Brain microvascular endothelial cell (primary cell): ENCODE data around the gene GSN.

ENCODE experiments used
- DNase-seq: peaks from one replicate; pipeline ENCODE4 v3.0.0-alpha.2; 2020
- H3K27ac ChIP-seq: fragments of 250-450 bp; sonication (Bioruptor Pico); 2 replicates; pipeline ENCODE4 v1.5.1; 2020; ENCODE audit warnings: mild to moderate bottlenecking, moderate library complexity
- H3K27me3 ChIP-seq: fragments of 250-450 bp; sonication (Bioruptor Pico); replicated peaks from 2 replicates; pipeline ENCODE4 v1.5.1; 2020; ENCODE audit warnings: mild to moderate bottlenecking
- H3K36me3 ChIP-seq: fragments of 250-450 bp; sonication (Bioruptor Pico); replicated peaks from 2 replicates; pipeline ENCODE4 v1.5.1; 2020; ENCODE audit warnings: mild to moderate bottlenecking
- H3K4me3 ChIP-seq: 2 replicates; pipeline ENCODE4 v1.5.1; 2011; ENCODE audit warnings: low read depth, mild to moderate bottlenecking, control low read depth, low read length, moderate library complexity
- CTCF ChIP-seq: IDR thresholded peaks from 2 replicates; pipeline ENCODE4 v1.5.1; 2011; ENCODE audit warnings: low read depth, mild to moderate bottlenecking, moderate library complexity, low read length, control low read depth, inconsistent platforms; ENCODE audit errors: missing control alignments
- in situ Hi-C: cut with HindIII; loops from 2 replicates; pipeline ENCODE4 v1.10.0; 2017; ENCODE audit warnings: low sequenced_read_pairs, low pct_ligation_motif_present

Gene GSN

GRCh38 chr9:121322037-121322736 lies 54.2 kb downstream of the GSN start:
- in situ Hi-C loops: no loop called here
- peaks cover 59% of the 10 kb centered on the region for H3K36me3 ChIP-seq
- peak; percentile 76 for DNase-seq

GRCh38 chr9:121322737-121323448 lies 54.9 kb downstream of the GSN start:
- Histone ChIP-seq H3K36me3 (peaks cover 57% of the 10 kb centered on the region), H3K27me3 (no peaks in the 10 kb centered on the region)

More at GRCh38 chr9:121322037-121322736, 54.2 kb downstream of the GSN start:
- Histone ChIP-seq H3K27ac (peak overlapping the region; percentile 90), H3K27me3 (no peaks in the 10 kb centered on the region), H3K4me3 (no peak overlapping the region)
- no peak for TF ChIP-seq CTCF

GRCh38 chr9:121323449-121324151 lies 55.6 kb downstream of the GSN start:
- DNase-seq: no peak
- in situ Hi-C loops: no loop called here
- Histone ChIP-seq H3K36me3 (peaks cover 59% of the 10 kb centered on the region), H3K27ac (no peak overlapping the region), H3K4me3 (no peak overlapping the region), H3K27me3 (no peaks in the 10 kb centered on the region)
- no peak for TF ChIP-seq CTCF

More at GRCh38 chr9:121322737-121323448, 54.9 kb downstream of the GSN start:
- DNase-seq: no peak
- Histone ChIP-seq H3K27ac (peak overlapping the region; percentile 90), H3K4me3 (no peak overlapping the region)
- in situ Hi-C loops: no loop called here
- TF ChIP-seq CTCF: no peak

- Histone ChIP-seq H3K27ac (no peak overlapping the region), H3K4me3 (no peak overlapping the region), H3K36me3 (peaks cover 64% of the 10 kb centered on the region), H3K27me3 (no peaks in the 10 kb centered on the region)
- no peak for TF ChIP-seq CTCF
- in situ Hi-C loops: no loop called here
- no peak for DNase-seq
Observed at GRCh38 chr9:121324316-121324715, 56.4 kb downstream of the GSN start.

- peaks cover 68% of the 10 kb centered on the region for H3K36me3 ChIP-seq
- no peak for DNase-seq
- in situ Hi-C loops: no loop called here
- TF ChIP-seq CTCF: no peak
- H3K4me3 ChIP-seq: no peak overlapping the region
- no peak overlapping the region for H3K27ac ChIP-seq
- H3K27me3 ChIP-seq: no peaks in the 10 kb centered on the region
Observed at GRCh38 chr9:121324755-121325154, 56.8 kb downstream of the GSN start.
